Smooth muscle cell (in vitro differentiated cells): ENCODE data around the gene CLPTM1L. TPM values are rescaled to one million over a fixed set of nuclear protein-coding genes. Genes with fewer than 3 reads are reported as not detected.
A peak's percentile ranks its signal among the peaks of the same experiment; 100 is the strongest.

ENCODE experiments used
- DNase-seq: peaks from one replicate; lab custom pipeline; 2025; ENCODE audit not compliant: unreplicated experiment; lab: John Stamatoyannopoulos, UW
- H2AFZ ChIP-seq: fragments of 200-600 bp; sonication (generic); 2 replicates; pipeline ENCODE4 v1.6.0; 2016; ENCODE audit warnings: antibody characterized with exemption, low read depth, mild to moderate bottlenecking
- H3F3A ChIP-seq: fragments of 200-600 bp; sonication (generic); 2 replicates; pipeline ENCODE4 v1.6.0; 2017; ENCODE audit warnings: antibody characterized with exemption, low read depth
- H3K27ac ChIP-seq: fragments of 200-600 bp; sonication (generic); 2 replicates; pipeline ENCODE4 v1.5.1; 2016; ENCODE audit warnings: low read depth, mild to moderate bottlenecking
- H3K27me3 ChIP-seq: fragments of 200-600 bp; sonication (generic); 2 replicates; pipeline ENCODE4 v1.6.1; 2016; ENCODE audit warnings: low read depth, mild to moderate bottlenecking
- H3K36me3 ChIP-seq: fragments of 200-600 bp; sonication (generic); 2 replicates; pipeline ENCODE4 v1.5.1; 2016; ENCODE audit warnings: low read depth
- H3K4me1 ChIP-seq: fragments of 200-600 bp; sonication (generic); 2 replicates; pipeline ENCODE4 v1.5.1; 2016; ENCODE audit warnings: low read depth
- H3K4me2 ChIP-seq: fragments of 200-600 bp; sonication (generic); 2 replicates; pipeline ENCODE4 v1.6.0; 2016; ENCODE audit warnings: mild to moderate bottlenecking
- H3K4me3 ChIP-seq: fragments of 200-600 bp; sonication (generic); 2 replicates; pipeline ENCODE4 v1.5.1; 2016; ENCODE audit warnings: mild to moderate bottlenecking
- H3K79me2 ChIP-seq: fragments of 200-600 bp; sonication (generic); 2 replicates; pipeline ENCODE4 v1.6.0; 2016; ENCODE audit warnings: low read depth, mild to moderate bottlenecking
- H3K9ac ChIP-seq: fragments of 200-600 bp; sonication (generic); 2 replicates; pipeline ENCODE4 v1.6.0; 2016; ENCODE audit warnings: low read depth
- H3K9me3 ChIP-seq: fragments of 200-600 bp; sonication (generic); replicated peaks from 2 replicates; pipeline ENCODE4 v1.5.1; 2016; ENCODE audit warnings: low read depth
- H4K20me1 ChIP-seq: fragments of 200-600 bp; sonication (generic); 2 replicates; pipeline ENCODE4 v1.6.0; 2016; ENCODE audit warnings: low read depth
- CTCF ChIP-seq: fragments of 200-600 bp; sonication (generic); IDR thresholded peaks from 2 replicates; pipeline ENCODE4 v1.5.1; 2017; ENCODE audit warnings: borderline replicate concordance, mild to moderate bottlenecking, antibody characterized with exemption; ENCODE audit not compliant: insufficient read depth, poor library complexity, severe bottlenecking
- WGBS: methylation state at CpG from one replicate; pipeline ENCODE4 v1.1.7; 2016; ENCODE audit warnings: low lambda C conversion rate; 5-methylcytosine and 5-hydroxymethylcytosine counted together
- polyA plus RNA-seq: library from polyadenylated mRNA; unstranded; fragments of >200 nt; fragmentation: Nextera tagmentation; extraction: Ambion mirVana; gene quantifications from 2 replicates; pipeline ENCODE4 v1.2.1, GENCODE V29; 2016
- total RNA-seq: library from RNA; depleted of rRNA; stranded (reverse); fragments of >200 nt; gene quantifications from 2 replicates; pipeline ENCODE4 v1.2.3, GENCODE V29; 2014

CLPTM1L gene
- total and polyA plus RNA-seq, 2 experiments from 2014 or later, result 125 to 127 TPM

GRCh38 chr5:1347571-1347970 lies 2.7 kb upstream of the CLPTM1L start:
- Histone ChIP-seq H2AFZ (no peak overlapping the region), H3K79me2 (peaks cover 28% of the 10 kb centered on the region), H3F3A (no peaks in the 10 kb centered on the region), H3K36me3 (no peaks in the 10 kb centered on the region), H3K4me3 (no peak overlapping the region), H3K4me2 (no peak overlapping the region), H4K20me1 (no peaks in the 10 kb centered on the region), H3K27ac (no peak overlapping the region), H3K27me3 (no peaks in the 10 kb centered on the region), H3K4me1 (peaks cover 12% of the 10 kb centered on the region), H3K9ac (no peak overlapping the region), H3K9me3 (no peaks in the 10 kb centered on the region)
- DNase-seq, result no peak
- TF ChIP-seq CTCF, result no peak
- WGBS, result 87% methylated on average over 10 of the region's 10 CpGs

GRCh38 chr5:1346627-1347440 lies 1.9 kb upstream of the CLPTM1L start:
- H2AFZ ChIP-seq, result no peak overlapping the region
- no peaks in the 10 kb centered on the region for H3K27me3 ChIP-seq
- no peaks in the 10 kb centered on the region for H3K36me3 ChIP-seq
- TF ChIP-seq CTCF, result no peak
- H3K4me1 ChIP-seq, result peaks cover 12% of the 10 kb centered on the region
- no peaks in the 10 kb centered on the region for H4K20me1 ChIP-seq
- H3K4me3 ChIP-seq, result no peak overlapping the region
- 93% methylated on average over 21 of the region's 21 CpGs for WGBS
- peaks cover 28% of the 10 kb centered on the region for H3K79me2 ChIP-seq
- H3F3A ChIP-seq, result no peaks in the 10 kb centered on the region
- no peak overlapping the region for H3K9ac ChIP-seq
- no peak overlapping the region for H3K4me2 ChIP-seq
- no peak overlapping the region for H3K27ac ChIP-seq
- no peaks in the 10 kb centered on the region for H3K9me3 ChIP-seq
- DNase-seq, result no peak

GRCh38 chr5:1345876-1346626 lies 1.2 kb upstream of the CLPTM1L start:
- peak overlapping the region; percentile 99 for H3K4me3 ChIP-seq
- peaks cover 28% of the 10 kb centered on the region for H3K79me2 ChIP-seq
- no peak for TF ChIP-seq CTCF
- peak overlapping the region; percentile 100 for H3K4me2 ChIP-seq
- DNase-seq, result no peak
- H2AFZ ChIP-seq, result peak overlapping the region; percentile 80
- H3K27me3 ChIP-seq, result no peaks in the 10 kb centered on the region
- no peaks in the 10 kb centered on the region for H3K36me3 ChIP-seq
- H3K4me1 ChIP-seq, result peaks cover 12% of the 10 kb centered on the region
- no peak overlapping the region for H3K27ac ChIP-seq
- no peaks in the 10 kb centered on the region for H3K9me3 ChIP-seq
- H4K20me1 ChIP-seq, result no peaks in the 10 kb centered on the region
- WGBS, result 89% methylated on average over 27 of the region's 27 CpGs
- H3K9ac ChIP-seq, result peak overlapping the region; percentile 100
- no peaks in the 10 kb centered on the region for H3F3A ChIP-seq
